Measurements from ENCODE around the gene NAA10. TPM values are rescaled to one million over a fixed set of nuclear protein-coding genes. Genes with fewer than 3 reads are reported as not detected.

The NAA10 gene
- total RNA-seq, 1 donor from 2014 or later, result 168 TPM

- Mint-ChIP-seq H3K36me3 (ENCODE audit: low read depth) (peaks cover 14% of the 10 kb centered on the region), H3K27ac (peak overlapping the region; percentile 74), H3K4me3 (peak overlapping the region; percentile 88)
These were observed 582 bp downstream of the NAA10 start for GRCh38 chrX:153934148-153934761.

GRCh38 chrX:153933748-153934147 lies 1.1 kb downstream of the NAA10 start:
- no peak for DNase-seq
- H3K36me3 Mint-ChIP-seq (ENCODE audit: low read depth), result peaks cover 16% of the 10 kb centered on the region
- no peaks in the 10 kb centered on the region for H3K27me3 Mint-ChIP-seq
- peak overlapping the region; percentile 88 for H3K4me3 Mint-ChIP-seq
- intact Hi-C loops (cut with micrococcal nuclease), result no loop called here
- peaks cover 15% of the 10 kb centered on the region for H3K4me1 Mint-ChIP-seq
- H3K9me3 Mint-ChIP-seq, result no peaks in the 10 kb centered on the region
- peak overlapping the region; percentile 74 for H3K27ac Mint-ChIP-seq

More at GRCh38 chrX:153934148-153934761, 582 bp downstream of the NAA10 start:
- H3K9me3 Mint-ChIP-seq, result no peaks in the 10 kb centered on the region
- H3K27me3 Mint-ChIP-seq, result no peaks in the 10 kb centered on the region
- peak; percentile 65 for DNase-seq
- intact Hi-C loops (cut with micrococcal nuclease), result no loop called here
- peaks cover 11% of the 10 kb centered on the region for H3K4me1 Mint-ChIP-seq

GRCh38 chrX:153932220-153932915 lies 2.5 kb downstream of the NAA10 start:
- Mint-ChIP-seq H3K27me3 (no peaks in the 10 kb centered on the region), H3K9me3 (no peaks in the 10 kb centered on the region), H3K36me3 (ENCODE audit: low read depth) (peaks cover 19% of the 10 kb centered on the region), H3K4me3 (no peak overlapping the region), H3K4me1 (peaks cover 17% of the 10 kb centered on the region), H3K27ac (no peak overlapping the region)
- no peak for DNase-seq
- intact Hi-C loops (cut with micrococcal nuclease), result no loop called here

GRCh38 chrX:153931748-153932147 lies 3.1 kb downstream of the NAA10 start:
- intact Hi-C loops (cut with micrococcal nuclease), result no loop called here
- Mint-ChIP-seq H3K4me1 (peaks cover 21% of the 10 kb centered on the region), H3K9me3 (no peaks in the 10 kb centered on the region), H3K4me3 (no peak overlapping the region), H3K27me3 (no peaks in the 10 kb centered on the region), H3K36me3 (ENCODE audit: low read depth) (peaks cover 19% of the 10 kb centered on the region), H3K27ac (no peak overlapping the region)
- no peak for DNase-seq

GRCh38 chrX:153931151-153931550 lies 3.7 kb downstream of the NAA10 start:
- no peak for DNase-seq
- Mint-ChIP-seq H3K4me3 (no peak overlapping the region), H3K27me3 (no peaks in the 10 kb centered on the region), H3K36me3 (ENCODE audit: low read depth) (peaks cover 19% of the 10 kb centered on the region), H3K4me1 (peaks cover 20% of the 10 kb centered on the region), H3K9me3 (no peaks in the 10 kb centered on the region), H3K27ac (peak overlapping the region; percentile 78)
- intact Hi-C loops (cut with micrococcal nuclease), result no loop called here

- peaks cover 18% of the 10 kb centered on the region for H3K4me1 Mint-ChIP-seq
- no peak overlapping the region for H3K27ac Mint-ChIP-seq
- H3K9me3 Mint-ChIP-seq, result no peaks in the 10 kb centered on the region
- DNase-seq, result no peak
- intact Hi-C loops (cut with micrococcal nuclease), result no loop called here
- H3K36me3 Mint-ChIP-seq (ENCODE audit: low read depth), result peaks cover 21% of the 10 kb centered on the region
- H3K27me3 Mint-ChIP-seq, result no peaks in the 10 kb centered on the region
- no peak overlapping the region for H3K4me3 Mint-ChIP-seq
These were observed 4.6 kb downstream of the NAA10 start for GRCh38 chrX:153930011-153930910.

GRCh38 chrX:153929576-153929975 lies 5.3 kb downstream of the NAA10 start:
- DNase-seq, result no peak
- intact Hi-C loops (cut with micrococcal nuclease), result loop anchor here (5.0 to 10.0 kb wide), 3 partner anchors 55 to 975 kb away; partner anchors contain the start of genes ABCD1 and BCAP31
- Mint-ChIP-seq H3K36me3 (ENCODE audit: low read depth) (peaks cover 21% of the 10 kb centered on the region), H3K9me3 (no peaks in the 10 kb centered on the region), H3K4me3 (peak overlapping the region; percentile 91), H3K27ac (no peak overlapping the region), H3K4me1 (peaks cover 18% of the 10 kb centered on the region), H3K27me3 (no peaks in the 10 kb centered on the region)

GRCh38 chrX:153928846-153929245 lies 6.0 kb downstream of the NAA10 start:
- Mint-ChIP-seq H3K9me3 (no peaks in the 10 kb centered on the region), H3K4me1 (peaks cover 20% of the 10 kb centered on the region), H3K36me3 (ENCODE audit: low read depth) (peaks cover 21% of the 10 kb centered on the region), H3K27ac (peak overlapping the region; percentile 52), H3K4me3 (peak overlapping the region; percentile 91), H3K27me3 (no peaks in the 10 kb centered on the region)
- DNase-seq, result no peak
- intact Hi-C loops (cut with micrococcal nuclease), result loop anchor here (1.0 to 10.0 kb wide), 4 partner anchors 43 to 974 kb away; partner anchors contain the start of genes ABCD1, BCAP31 and TMEM187

GRCh38 chrX:153927922-153928760 lies 6.7 kb downstream of the NAA10 start:
- intact Hi-C loops (cut with micrococcal nuclease), result loop anchor here (1.0 to 10.0 kb wide), 6 partner anchors 19 to 973 kb away; partner anchors contain the start of genes ABCD1, BCAP31, IDH3G and SSR4
- no peaks in the 10 kb centered on the region for H3K27me3 Mint-ChIP-seq
- H3K27ac Mint-ChIP-seq, result peak overlapping the region; percentile 98
- peaks cover 22% of the 10 kb centered on the region for H3K36me3 Mint-ChIP-seq (ENCODE audit: low read depth)
- DNase-seq, result peak; percentile 97
- no peaks in the 10 kb centered on the region for H3K9me3 Mint-ChIP-seq
- H3K4me3 Mint-ChIP-seq, result peak overlapping the region; percentile 91
- peaks cover 21% of the 10 kb centered on the region for H3K4me1 Mint-ChIP-seq

- peaks cover 22% of the 10 kb centered on the region for H3K36me3 Mint-ChIP-seq (ENCODE audit: low read depth)
- intact Hi-C loops (cut with micrococcal nuclease), result loop anchor here (2.0 to 10.0 kb wide), 5 partner anchors 19 to 973 kb away; partner anchors contain the start of genes ABCD1, BCAP31, IDH3G and SSR4
These were observed 7.2 kb downstream of the NAA10 start for GRCh38 chrX:153927672-153927921.

GRCh38 chrX:153926858-153927671 lies 7.8 kb downstream of the NAA10 start:
- Mint-ChIP-seq H3K4me1 (peaks cover 28% of the 10 kb centered on the region), H3K27me3 (no peaks in the 10 kb centered on the region), H3K27ac (peak overlapping the region; percentile 98), H3K4me3 (peak overlapping the region; percentile 91), H3K9me3 (no peaks in the 10 kb centered on the region), H3K36me3 (ENCODE audit: low read depth) (peaks cover 20% of the 10 kb centered on the region)
- DNase-seq, result peak; percentile 92
- intact Hi-C loops (cut with micrococcal nuclease), result loop anchor here (2.0 to 10.0 kb wide), 5 partner anchors 20 to 972 kb away; partner anchors contain the start of genes ABCD1, BCAP31, IDH3G and SSR4

More at GRCh38 chrX:153927672-153927921, 7.2 kb downstream of the NAA10 start:
- Mint-ChIP-seq H3K4me1 (peaks cover 23% of the 10 kb centered on the region), H3K27ac (peak overlapping the region; percentile 98), H3K4me3 (peak overlapping the region; percentile 91), H3K27me3 (no peaks in the 10 kb centered on the region), H3K9me3 (no peaks in the 10 kb centered on the region)
- DNase-seq, result no peak

- Mint-ChIP-seq H3K4me3 (peak overlapping the region; percentile 91), H3K9me3 (no peaks in the 10 kb centered on the region), H3K27me3 (no peaks in the 10 kb centered on the region), H3K36me3 (ENCODE audit: low read depth) (peaks cover 16% of the 10 kb centered on the region), H3K27ac (peak overlapping the region; percentile 98), H3K4me1 (peaks cover 30% of the 10 kb centered on the region)
- DNase-seq, result no peak
- intact Hi-C loops (cut with micrococcal nuclease), result loop anchor here (2.0 to 10.0 kb wide), 5 partner anchors 20 to 972 kb away; partner anchors contain the start of genes ABCD1, BCAP31, IDH3G and SSR4
These were observed 8.3 kb downstream of the NAA10 start for GRCh38 chrX:153926552-153926857.

Measured in activated CD4-positive, alpha-beta T cell treated with anti-CD3 and anti-CD28 coated beads, Interleukin-2, amount 10 ng/mL, durations not matched to agents 24 days and 14 days (primary cell).